Measurements from ENCODE around the gene GRK5.

The GRK5 gene

GRCh38 chr10:119290301-119291048, 83.1 kb downstream of the GRK5 start:
- H3K4me3 ChIP-seq (ENCODE audit: low read length), result no peak overlapping the region
- TF ChIP-seq ZNF274 (IDR thresholded peaks at IDR 0.05; ENCODE audit: low read depth, low read length), result no peak

- no peak for TF ChIP-seq ZNF274 (IDR thresholded peaks at IDR 0.05; ENCODE audit: low read depth, low read length)
- H3K4me3 ChIP-seq (ENCODE audit: low read length), result no peak overlapping the region
Measured at GRCh38 chr10:119291223-119291900, 84.0 kb downstream of the GRK5 start.

- no peak overlapping the region for H3K4me3 ChIP-seq (ENCODE audit: low read length)
- TF ChIP-seq ZNF274 (IDR thresholded peaks at IDR 0.05; ENCODE audit: low read depth, low read length), result no peak
Measured at GRCh38 chr10:119292968-119293760, 85.8 kb downstream of the GRK5 start.

GRCh38 chr10:119296703-119297102, 89.3 kb downstream of the GRK5 start:
- H3K4me3 ChIP-seq (ENCODE audit: low read length), result no peak overlapping the region
- no peak for TF ChIP-seq ZNF274 (IDR thresholded peaks at IDR 0.05; ENCODE audit: low read depth, low read length)

GRCh38 chr10:119297207-119297968, 90.0 kb downstream of the GRK5 start:
- no peak for TF ChIP-seq ZNF274 (IDR thresholded peaks at IDR 0.05; ENCODE audit: low read depth, low read length)
- H3K4me3 ChIP-seq (ENCODE audit: low read length), result no peak overlapping the region

GRCh38 chr10:119298810-119299209, 91.4 kb downstream of the GRK5 start:
- H3K4me3 ChIP-seq (ENCODE audit: low read length), result no peak overlapping the region
- TF ChIP-seq ZNF274 (IDR thresholded peaks at IDR 0.05; ENCODE audit: low read depth, low read length), result no peak

- no peak for TF ChIP-seq ZNF274 (IDR thresholded peaks at IDR 0.05; ENCODE audit: low read depth, low read length)
- H3K4me3 ChIP-seq (ENCODE audit: low read length), result no peak overlapping the region
Measured at GRCh38 chr10:119299531-119299930, 92.2 kb downstream of the GRK5 start.

GRCh38 chr10:119301397-119301796, 94.0 kb downstream of the GRK5 start:
- no peak for TF ChIP-seq ZNF274 (IDR thresholded peaks at IDR 0.05; ENCODE audit: low read depth, low read length)
- H3K4me3 ChIP-seq (ENCODE audit: low read length), result no peak overlapping the region

- no peak for TF ChIP-seq ZNF274 (IDR thresholded peaks at IDR 0.05; ENCODE audit: low read depth, low read length)
- H3K4me3 ChIP-seq (ENCODE audit: low read length), result no peak overlapping the region
Measured at GRCh38 chr10:119302172-119302571, 94.8 kb downstream of the GRK5 start.

GRCh38 chr10:119302591-119303253, 95.4 kb downstream of the GRK5 start:
- no peak overlapping the region for H3K4me3 ChIP-seq (ENCODE audit: low read length)
- no peak for TF ChIP-seq ZNF274 (IDR thresholded peaks at IDR 0.05; ENCODE audit: low read depth, low read length)

- H3K4me3 ChIP-seq (ENCODE audit: low read length), result no peak overlapping the region
- TF ChIP-seq ZNF274 (IDR thresholded peaks at IDR 0.05; ENCODE audit: low read depth, low read length), result no peak
Measured at GRCh38 chr10:119303886-119304285, 96.5 kb downstream of the GRK5 start.

- no peak overlapping the region for H3K4me3 ChIP-seq (ENCODE audit: low read length)
- no peak for TF ChIP-seq ZNF274 (IDR thresholded peaks at IDR 0.05; ENCODE audit: low read depth, low read length)
Measured at GRCh38 chr10:119304541-119304940, 97.2 kb downstream of the GRK5 start.

- TF ChIP-seq ZNF274 (IDR thresholded peaks at IDR 0.05; ENCODE audit: low read depth, low read length), result no peak
- peak overlapping the region; percentile 57; the same call in 1 of the 2 replicates for H3K4me3 ChIP-seq (ENCODE audit: low read length)
Measured at GRCh38 chr10:119305860-119306513, 98.6 kb downstream of the GRK5 start.

All from GM08714 (cell line).